T-helper 1 cell (primary cell): ENCODE measurements around the gene IPO4.

ENCODE experiments used
- DNase-seq, 5 donors: peaks; one replicate each; pipeline ENCODE4 v3.0.0-alpha.2; 2012 to 2020

IPO4 gene

DNA sequence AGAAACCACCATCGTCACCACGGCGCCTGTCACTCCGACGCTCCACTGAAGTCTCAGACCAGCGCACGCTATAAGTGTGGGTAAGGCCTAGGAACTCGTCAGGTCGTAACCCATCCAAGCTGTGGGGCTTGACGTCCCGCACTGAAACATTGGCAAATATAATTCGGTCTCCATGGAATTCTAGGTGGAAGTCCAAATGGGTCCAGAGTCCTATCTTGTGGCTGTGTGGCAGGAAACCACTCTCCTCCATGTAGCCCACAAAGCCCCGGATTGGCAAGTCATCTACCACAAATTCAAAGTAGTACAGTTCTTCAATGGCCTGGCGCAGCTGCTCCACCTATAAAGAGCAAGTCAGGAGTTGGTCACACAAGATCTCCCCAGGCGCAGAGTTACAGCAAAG lies 4.3 kb upstream of the IPO4 start:
- no peak for DNase-seq

DNA sequence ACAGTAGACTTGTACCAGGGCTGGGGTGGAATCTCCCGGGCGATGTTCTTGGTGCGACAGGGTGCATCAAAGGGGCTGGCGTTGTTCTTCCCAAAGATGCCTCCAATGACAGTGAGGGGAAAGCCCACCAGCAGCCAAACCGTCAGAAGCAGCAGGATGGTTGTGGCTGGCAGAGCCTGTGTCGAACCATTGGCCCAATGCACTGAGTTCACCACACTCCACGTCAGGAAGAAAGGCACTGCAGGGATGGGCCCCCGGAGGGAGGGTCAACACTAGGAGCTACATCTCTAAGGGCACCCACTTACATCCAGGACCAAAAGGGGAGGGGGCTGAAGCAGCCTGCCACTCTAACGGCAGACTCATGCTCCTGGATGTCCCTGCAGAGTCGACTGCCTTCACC lies 1.8 kb upstream of the IPO4 start:
- DNase-seq = no peak

DNA sequence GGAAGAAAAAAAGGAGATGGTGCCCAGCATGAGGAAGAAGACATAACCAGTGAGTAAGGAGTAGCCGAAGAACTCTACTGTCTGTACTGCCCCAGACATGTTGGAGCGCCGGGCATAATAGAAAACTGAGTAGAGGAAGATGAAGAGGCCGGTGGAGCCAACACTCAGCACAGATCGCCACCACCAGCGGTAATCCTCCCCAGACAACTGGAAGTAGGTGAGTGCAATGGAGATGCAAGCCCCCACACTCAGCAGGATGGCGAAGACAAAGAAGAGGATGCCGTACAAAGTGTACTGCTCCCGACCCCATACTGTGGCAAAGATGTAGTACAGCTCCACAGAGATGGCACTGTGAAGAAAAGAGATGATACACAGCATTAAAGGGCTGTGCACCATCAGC lies 844 bp upstream of the IPO4 start:
- no peak for DNase-seq

DNA sequence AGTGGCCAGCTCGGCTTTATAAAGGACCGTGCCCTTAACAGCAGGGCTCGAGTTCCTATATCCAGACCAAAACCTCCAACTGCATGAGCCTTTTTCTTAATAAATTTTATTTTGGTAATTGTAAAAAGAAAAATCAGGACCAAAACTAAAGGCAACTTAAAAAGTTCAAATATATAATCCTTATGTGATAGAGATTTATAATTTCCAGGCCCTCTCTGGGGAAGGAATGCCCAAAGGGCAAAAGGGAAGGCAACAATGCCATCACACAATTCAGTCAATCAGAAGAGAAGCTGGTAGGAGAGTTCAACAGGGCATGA lies 401 bp upstream of the IPO4 start:
- DNase-seq = no peak

DNA sequence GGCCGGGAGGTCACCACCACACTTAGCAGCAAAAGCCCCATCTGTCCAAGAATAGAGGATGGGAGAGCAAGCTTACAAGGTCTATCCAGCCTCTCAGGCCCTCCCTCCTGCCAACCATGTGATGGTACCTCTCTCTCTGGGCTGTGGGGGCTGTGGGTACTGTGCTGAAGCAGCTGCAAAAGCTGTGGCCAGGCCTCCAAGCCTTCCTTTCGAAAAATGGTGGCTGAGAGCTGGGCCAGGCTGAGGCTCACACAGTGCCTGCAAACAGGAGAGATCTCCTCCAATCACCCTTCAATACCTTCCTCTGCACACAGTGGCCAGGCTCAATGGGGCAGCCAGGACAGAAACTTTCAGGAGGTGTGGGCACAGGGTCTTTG lies 1.1 kb downstream of the IPO4 start:
- no peak for DNase-seq

DNA sequence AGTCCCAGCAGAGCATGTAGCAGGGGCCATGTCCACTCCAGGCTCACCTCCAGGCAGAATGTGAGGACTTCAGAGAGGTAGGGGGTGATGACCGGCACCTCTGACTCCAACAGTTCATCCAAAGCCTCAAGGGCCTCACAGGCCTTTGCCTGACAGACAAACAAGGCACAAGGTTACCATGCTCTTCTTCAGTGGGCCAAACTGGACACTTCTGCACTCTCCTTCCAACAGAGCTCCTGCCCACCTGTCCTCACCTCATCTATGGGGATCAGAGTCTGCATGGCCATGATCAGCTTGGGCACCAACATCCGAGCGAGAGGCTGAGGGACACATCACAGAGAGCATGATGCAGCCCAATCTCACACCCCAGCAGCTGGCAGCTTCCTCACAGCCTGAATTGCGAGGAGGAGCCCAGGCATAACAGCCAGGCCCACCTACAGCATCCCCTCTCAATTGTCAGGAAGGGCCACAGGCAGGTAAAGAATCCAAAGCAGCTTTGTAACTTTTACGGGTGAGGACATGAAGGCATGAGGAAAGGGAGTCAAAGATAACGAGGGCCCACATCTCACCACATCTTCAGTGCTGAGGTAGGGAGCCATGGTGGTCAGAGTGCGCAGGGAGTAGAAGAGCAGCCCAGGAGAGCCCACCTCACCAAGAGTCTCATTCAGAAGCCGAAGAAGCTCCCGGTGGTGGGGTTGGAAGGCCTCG lies 1.6 kb downstream of the IPO4 start:
- DNase-seq = no peak

DNA sequence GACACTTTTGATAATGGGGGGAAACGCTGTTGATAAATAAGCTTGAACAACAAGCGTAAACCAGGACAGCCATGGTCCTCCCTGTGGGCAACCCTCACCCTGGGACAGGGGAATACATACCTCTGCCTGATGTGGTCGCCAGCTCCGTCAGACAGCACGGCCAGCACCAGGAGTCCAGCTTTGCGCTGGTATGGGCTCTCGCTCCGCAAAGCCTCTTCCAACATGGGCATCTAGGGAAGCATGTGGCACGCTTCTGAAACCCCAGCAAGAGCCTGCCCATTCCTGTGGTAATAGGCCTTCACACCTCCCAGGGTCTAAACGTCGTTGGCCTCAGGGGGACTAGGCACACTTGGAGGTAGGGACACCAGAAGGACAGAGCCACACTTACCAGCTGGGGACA lies 2.9 kb downstream of the IPO4 start:
- no peak for DNase-seq

DNA sequence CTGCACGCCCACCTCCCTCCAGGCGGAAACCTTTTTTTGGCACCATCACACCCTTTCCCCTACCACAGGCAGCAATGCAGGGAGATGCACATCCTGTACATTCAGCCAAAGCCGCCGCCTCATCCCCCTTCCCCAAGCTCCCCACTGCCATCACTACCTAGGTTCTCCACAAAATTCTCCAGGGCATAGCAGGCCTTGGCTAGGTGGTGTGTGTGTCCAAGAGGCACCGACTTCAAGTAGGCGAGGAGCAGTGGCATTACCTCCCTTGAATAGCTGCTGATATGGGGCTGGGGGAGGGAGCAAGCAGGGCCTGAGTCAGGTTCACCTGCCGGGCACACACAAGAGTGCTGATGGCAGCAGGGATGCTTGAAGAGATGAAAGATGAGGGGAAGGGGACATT lies 3.6 kb downstream of the IPO4 start:
- DNase-seq = no peak

DNA sequence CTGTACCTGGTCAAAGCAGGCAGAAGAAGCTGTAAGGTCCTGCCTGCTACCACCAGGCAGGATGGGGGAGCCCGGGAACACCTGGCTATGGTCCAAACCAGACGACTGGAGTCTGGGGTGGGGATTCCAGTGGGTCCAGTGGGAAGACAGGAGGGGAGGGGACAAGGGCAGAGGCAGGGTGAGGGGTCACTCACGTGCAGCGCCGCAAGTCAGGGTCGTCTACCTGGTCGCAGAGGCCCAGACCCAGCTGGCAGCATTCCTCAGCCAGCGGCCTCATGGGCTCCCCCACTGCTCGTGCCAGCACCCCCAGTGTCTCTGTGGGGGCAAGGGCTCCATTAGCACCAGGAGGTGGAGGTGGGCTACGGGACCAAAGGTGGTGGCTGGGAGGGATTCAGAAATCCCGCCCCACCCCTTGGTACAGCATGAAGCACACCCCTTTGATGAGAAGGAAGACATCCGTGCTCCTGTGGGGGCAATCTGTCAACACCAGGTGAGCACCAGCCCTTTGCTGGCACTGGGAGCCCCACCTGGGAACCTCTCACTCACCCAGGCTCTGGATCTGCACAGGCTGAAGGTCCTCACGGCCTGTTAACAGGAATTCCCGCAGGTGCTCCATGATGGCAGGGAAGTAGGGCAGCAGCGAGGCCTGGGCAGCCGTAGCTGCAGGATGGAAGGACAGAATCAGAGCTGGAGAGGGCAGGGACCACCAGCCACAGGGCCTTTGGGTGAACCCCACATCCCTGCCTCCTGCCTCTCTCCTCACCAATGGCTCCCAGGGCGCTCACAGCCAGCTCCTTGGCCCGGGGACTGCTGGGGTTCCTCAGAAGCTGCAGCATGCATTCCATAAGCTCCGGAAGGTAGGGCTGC lies 4.3 kb downstream of the IPO4 start:
- no peak for DNase-seq

DNA sequence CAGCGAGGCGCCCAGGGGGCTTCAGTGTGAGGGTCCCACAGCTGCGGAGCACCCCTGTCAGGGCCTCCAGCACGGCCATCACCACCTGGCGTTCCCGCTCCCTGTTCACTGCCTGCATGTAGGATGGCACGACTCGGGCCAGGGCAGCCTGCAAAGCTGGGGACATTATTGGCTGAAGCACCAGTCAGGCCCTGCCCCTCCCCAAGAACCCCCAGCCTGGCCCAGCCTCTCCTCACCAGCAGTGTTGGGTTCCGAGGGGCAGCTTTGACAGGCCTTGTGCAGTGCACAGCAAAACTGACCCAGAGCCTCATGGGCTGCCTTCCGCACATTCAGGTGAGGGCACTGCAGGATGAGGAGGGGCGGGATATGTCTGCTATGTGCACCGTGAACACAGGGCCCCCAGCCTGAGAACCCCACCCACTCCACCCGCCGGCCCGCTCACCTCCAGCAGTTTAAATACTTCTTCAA lies 5.6 kb downstream of the IPO4 start:
- DNase-seq = no peak

DNA sequence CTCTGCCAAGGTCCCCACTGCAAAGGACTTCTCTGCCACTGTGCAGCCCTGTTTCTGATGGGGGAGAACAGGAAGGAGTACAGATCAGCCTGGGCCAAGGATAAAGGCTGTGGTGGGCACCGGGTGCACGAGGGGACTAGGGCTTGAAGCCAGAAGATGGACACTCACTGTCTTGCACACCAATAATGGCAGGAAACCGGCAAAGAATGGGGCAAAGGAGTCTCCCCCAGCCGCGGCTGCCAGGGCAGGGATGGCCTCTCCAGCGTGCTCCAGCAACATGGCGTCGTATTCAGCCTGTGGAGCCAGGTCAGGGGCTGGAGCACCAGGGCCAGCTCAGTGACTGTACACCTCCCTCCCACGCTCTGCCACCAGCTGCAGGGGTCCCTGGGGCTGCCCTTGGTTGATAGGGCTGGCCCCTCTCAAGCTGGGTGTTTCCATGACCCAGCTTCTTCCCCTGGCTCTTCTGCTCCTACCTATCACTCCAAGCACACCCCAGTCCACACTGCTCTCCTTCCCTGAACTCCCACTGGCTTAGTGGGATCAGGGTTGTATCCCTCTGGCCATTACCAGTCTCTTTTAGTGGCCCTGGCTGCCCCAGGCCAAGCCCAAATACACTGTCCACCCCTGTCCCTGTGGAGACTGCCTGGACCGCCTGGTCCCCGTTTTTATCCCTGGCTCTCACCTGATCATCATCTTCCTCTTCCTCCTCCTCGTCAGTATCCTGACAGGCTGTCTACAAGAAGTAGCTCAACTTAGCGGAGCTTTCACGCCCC lies 6.3 kb downstream of the IPO4 start:
- DNase-seq = no peak

DNA sequence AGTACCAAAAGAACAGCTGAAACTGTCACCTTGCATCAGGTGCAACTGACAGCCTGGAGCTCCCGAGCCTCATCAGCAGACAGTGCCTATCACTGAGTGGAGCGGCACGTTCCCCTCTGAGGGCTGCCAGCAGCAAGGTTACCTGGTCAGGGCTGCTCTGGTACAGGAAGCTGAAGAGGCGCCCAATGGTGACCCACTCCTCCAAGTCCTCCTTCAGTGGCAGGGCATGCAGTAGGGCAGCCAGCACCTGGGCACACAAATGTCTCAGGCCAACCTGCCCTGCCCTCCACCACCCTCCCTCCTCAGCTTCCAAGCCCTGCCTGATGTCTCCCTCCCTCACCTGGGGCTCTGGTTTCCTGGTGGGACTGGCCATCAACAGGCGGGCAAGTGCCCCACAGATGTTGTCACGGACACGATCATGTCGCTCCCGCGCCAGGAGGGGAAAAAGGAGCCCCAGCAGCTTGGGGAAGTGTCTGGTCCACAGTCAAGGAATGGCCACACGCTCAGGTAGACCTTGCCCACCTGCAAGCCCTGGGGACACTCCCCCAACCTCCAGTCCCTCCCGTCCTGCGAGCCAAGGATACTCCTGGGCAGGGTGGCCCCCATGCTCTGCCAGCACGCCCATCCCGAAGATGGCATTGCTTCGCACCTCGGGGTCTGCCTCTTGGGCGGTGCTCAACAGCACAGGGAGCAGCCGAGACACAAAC lies 7.1 kb downstream of the IPO4 start:
- DNase-seq = no peak

DNA sequence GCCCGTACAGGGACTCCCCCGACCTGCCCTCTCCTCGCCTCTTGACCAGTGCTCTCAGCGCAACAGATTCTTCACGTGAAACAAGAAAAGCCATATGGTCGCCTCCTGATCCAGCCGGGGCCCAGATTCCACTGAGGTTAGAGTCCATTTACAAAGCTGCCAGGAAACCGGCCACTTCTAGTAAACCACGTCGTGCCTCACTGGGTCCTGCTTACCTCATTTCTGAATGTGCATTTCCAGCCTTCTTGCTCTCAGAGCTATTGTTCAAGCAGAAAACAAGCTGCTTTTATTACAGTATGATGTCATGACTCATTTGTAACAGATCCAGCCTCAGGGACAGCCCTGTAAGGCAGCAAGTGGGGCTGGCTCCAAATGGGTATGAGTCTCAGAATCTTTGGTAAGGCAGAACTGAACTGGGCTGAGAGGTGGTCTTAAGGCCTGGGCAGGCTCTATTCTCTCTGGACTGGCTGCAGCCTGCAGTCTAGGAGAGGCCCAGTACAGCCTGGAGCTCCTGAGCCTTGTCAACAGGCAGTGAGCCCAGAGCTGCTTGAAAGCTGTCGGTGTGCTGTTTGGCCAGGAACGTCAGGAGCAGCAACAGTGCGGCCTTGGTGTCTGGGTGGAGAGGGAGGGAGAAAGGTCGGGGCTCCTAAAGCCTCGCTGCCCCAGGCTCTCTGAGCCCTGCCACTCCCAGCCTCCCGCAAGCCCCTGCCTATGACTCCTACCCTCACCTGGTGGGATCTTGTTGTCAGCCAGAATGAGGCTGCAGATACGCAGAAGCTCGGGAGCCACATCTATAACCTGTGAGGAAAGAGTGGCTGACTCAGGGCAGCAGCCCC lies 8.4 kb downstream of the IPO4 start:
- no peak for DNase-seq

DNA sequence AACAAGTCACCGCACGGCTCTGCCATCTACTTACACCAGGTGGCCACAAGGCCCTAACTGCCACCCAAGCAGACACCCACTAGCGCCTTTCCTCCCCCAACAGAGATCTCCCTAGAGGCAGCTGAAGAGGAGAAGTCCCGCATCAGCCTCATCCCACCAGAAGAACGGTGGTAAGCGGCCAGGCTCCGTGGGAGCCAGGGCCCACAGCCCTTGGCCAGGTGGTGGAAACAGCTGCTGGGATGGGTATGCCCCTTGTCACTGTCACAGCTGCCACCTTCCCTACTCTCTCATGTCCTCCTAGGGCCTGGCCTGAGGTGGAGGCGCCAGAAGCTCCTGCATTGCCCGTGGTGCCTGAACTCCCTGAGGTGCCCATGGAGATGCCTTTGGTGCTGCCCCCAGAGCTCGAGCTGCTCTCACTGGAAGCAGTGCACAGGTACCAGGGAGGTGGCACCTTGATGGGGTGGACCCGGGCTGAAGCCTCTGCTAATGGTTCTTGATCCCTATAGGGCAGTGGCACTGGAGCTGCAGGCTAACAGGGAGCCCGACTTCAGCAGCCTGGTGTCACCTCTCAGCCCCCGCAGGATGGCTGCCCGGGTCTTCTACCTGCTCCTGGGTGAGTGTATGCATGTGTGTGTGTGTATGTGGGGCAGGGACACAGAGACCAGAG lies 9.2 kb downstream of the IPO4 start:
- DNase-seq = no peak

DNA sequence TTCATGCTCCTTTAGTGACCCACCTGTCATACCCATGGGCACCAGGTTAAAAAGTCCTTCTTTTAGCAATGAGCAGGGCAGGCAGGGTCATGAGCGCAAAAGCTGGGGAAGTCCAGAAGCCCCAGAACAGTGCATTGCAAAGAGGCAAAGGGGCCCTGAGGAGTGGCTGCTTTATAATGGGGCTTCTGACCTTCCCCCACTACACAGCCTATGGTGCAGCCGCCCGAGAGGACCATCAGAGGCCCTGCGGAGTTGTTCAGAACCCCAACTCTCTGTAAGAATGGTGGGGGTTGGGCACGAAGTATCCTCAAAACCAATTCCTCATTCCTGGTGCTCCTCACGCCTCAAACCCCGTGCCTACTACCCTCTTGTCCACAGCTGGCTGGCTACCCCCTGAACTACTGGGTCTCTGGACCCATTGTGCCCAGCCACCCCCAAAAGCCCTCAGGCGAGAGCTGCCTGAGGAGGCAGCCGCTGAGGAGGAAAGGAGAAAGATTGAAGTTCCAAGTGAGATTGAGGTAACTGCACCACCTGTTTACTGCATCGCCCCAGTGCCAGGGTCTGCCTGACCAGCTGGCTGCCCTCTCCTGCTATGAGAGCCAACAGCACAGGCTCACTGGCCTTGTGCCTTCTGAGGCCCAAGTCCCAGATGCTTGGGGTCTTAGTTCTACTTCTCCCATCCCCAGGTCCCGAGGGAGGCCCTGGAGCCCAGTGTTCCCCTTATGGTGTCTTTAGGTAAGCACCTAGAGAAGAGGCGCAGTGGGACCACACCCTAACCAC lies 10.0 kb downstream of the IPO4 start:
- no peak for DNase-seq

DNA sequence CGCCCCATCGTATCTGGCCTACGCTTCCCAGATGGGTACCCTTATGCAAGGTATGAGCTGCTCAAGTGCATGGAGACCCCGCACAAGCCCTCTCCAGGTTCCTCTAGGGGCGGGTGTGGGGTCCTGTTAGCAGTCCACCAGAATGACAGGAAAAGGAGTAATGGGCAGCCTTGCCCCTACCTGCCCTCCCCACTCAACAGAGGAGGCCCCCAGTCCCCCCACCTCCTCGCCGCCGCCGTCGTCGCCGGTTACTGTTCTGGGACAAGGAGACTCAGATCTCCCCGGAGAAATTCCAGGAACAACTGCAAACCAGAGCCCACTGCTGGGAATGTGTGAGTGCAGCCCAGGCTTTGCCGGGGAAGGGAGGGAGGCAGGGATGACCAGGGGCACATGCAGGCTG lies 10.7 kb downstream of the IPO4 start:
- DNase-seq = no peak

DNA sequence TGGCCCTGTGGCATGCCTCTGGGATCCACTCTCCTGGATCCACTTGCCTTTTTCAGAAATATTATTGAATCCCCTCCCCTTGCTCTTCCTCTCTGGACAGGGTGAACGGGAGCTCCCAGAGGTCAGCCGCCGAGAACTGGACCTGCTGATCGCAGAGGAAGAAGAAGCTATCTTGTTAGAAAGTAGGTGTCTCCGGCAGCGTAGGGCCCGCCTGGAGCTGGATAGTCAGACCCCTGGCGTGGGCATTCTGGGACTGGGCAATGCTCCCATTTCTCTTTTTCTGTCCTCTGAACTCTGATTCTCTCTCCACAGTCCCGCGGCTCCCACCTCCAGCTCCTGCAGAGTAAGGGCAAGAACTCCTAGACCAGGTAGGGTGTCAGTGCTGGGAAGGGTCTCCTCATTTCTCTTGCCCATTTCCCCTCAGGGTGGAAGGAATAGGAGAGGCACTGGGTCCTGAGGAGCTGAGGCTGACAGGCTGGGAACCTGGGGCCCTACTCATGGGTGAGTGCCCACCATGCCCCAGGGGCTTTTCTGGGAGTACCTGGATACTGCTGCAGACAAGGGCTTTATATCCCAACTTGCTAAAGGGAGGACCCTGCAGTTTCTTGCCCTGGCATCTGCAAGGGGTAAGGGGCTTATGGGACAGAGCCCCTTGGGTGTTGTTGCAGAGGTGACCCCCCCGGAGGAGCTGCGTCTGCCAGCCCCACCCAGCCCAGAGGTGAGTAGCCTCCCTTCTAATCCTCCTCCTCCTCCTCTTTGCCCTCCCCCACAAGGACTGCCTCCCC lies 11.4 kb downstream of the IPO4 start:
- no peak for DNase-seq

DNA sequence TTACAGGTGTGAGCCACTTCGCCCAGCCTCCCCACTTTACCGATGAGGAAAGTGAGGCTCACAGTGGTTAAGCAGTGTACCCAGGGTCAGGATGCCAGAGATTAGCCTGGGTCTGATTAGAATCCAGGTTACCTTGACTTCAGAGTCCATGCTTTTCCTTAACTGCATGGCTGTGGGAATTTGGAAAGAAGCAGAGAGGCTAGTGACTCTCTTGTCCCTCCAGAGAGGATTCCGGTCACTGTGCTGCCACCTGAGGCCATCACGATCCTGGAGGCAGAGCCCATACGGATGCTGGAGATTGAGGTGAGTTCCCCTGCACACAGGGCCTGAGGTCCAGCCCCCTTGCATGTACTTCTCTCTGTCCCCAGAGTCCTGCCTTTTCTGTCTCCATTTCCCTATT lies 12.0 kb downstream of the IPO4 start:
- DNase-seq = no peak

DNA sequence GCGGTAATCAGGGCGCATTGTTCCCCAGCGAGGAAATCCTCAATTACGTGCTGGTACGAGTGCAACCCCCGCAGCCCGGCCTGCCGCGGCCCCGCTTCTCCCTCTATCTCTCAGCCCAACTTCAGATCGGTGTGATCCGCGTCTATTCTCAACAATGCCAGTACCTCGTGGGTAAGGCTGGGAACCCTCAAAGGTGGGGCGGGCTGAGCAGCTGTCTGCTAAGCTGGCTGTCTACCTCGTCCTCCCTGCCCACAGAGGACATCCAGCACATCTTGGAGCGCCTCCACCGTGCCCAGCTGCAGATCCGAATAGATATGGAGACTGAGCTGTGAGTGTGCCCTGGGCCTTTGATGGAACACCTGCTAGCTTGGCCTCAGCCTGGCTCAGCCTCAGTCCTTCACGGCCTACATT lies 15.7 kb downstream of the IPO4 start:
- no peak for DNase-seq
